RWPE1 (cell line): ENCODE data around the gene UCP3.

Source experiments
- CTCF ChIA-PET: fragments of 350-600 bp; sonication (Branson Sonifier 250); formaldehyde crosslinking; extraction: SDS; loops from one replicate; lab custom pipeline; 2021; lab: Yijun Ruan, JAX
- POLR2A ChIA-PET: fragments of 400-600 bp; formaldehyde crosslinking; extraction: SDS; loops from one replicate; lab custom pipeline; 2020; ENCODE audit warnings: antibody characterized with exemption; ENCODE audit not compliant: low non-redundant PET; lab: Yijun Ruan, JAX
- DNase-seq: peaks from one replicate; pipeline ENCODE4 v3.0.0; 2012; ENCODE audit warnings: low spot score
- H3K27ac ChIP-seq: fragments of 450-650 bp; 2 replicates; pipeline ENCODE4 v1.5.1; 2017
- CTCF ChIP-seq: fragments of 450-650 bp; conservative IDR thresholded peaks from 2 replicates; pipeline ENCODE4 v1.5.1; 2017; ENCODE audit warnings: low read depth, mild to moderate bottlenecking

UCP3 gene

GRCh38 chr11:74024261-74025029 is 15.6 kb upstream of the UCP3 start:
- no peak overlapping the region for H3K27ac ChIP-seq
- DNase-seq: no peak
- POLR2A ChIA-PET: no interaction called here
- CTCF ChIA-PET: no interaction called here
- TF ChIP-seq CTCF: no peak

- TF ChIP-seq CTCF: no peak
- CTCF ChIA-PET: no interaction called here
- no peak overlapping the region for H3K27ac ChIP-seq
- POLR2A ChIA-PET: no interaction called here
- no peak for DNase-seq
Observed at GRCh38 chr11:74023276-74023675, 14.4 kb upstream of the UCP3 start.

GRCh38 chr11:74022546-74022945 is 13.7 kb upstream of the UCP3 start:
- H3K27ac ChIP-seq: no peak overlapping the region
- CTCF ChIA-PET: no interaction called here
- no peak for DNase-seq
- POLR2A ChIA-PET: no interaction called here
- TF ChIP-seq CTCF: no peak

GRCh38 chr11:74021998-74022397 is 13.1 kb upstream of the UCP3 start:
- H3K27ac ChIP-seq: no peak overlapping the region
- DNase-seq: no peak
- TF ChIP-seq CTCF: no peak
- POLR2A ChIA-PET: no interaction called here
- CTCF ChIA-PET: no interaction called here

GRCh38 chr11:74020539-74020938 is 11.7 kb upstream of the UCP3 start:
- CTCF ChIA-PET: no interaction called here
- TF ChIP-seq CTCF: no peak
- POLR2A ChIA-PET: no interaction called here
- no peak for DNase-seq
- H3K27ac ChIP-seq: no peak overlapping the region

GRCh38 chr11:74019860-74020259 is 11.0 kb upstream of the UCP3 start:
- ChIA-PET CTCF (no interaction called here), POLR2A (no interaction called here)
- no peak overlapping the region for H3K27ac ChIP-seq
- no peak for TF ChIP-seq CTCF
- DNase-seq: no peak
